Tibial artery (tissue), 4 donors: Measurements from ENCODE around the gene METTL8.

ENCODE experiments used
- DNase-seq, 2 donors: peaks; one replicate each; pipeline ENCODE4 v3.0.0-alpha.2; 2019
- H3K27ac ChIP-seq, 2 donors: fragments of 200-600 bp; sonication (generic) in 1 of 2; 1 replicate in 1 of 2; 2 replicates in 1 of 2; pipeline ENCODE4 v1.5.1; 2018 to 2019; ENCODE audit warnings: mild to moderate bottlenecking in 1 of 2
- H3K27me3 ChIP-seq, 2 donors: fragments of 200-600 bp; sonication (generic) in 1 of 2; one replicate each; pipeline versions ENCODE4 v1.5.1 to v1.6.0; 2016 to 2019
- H3K36me3 ChIP-seq, 3 donors: fragments of 200-600 bp; sonication (generic) in 2 of 3; one replicate each; pipeline ENCODE4 v1.5.1; 2016 to 2019; ENCODE audit warnings: mild to moderate bottlenecking in 2 of 3
- H3K4me1 ChIP-seq, 4 donors: fragments of 200-600 bp; sonication (generic) in 2 of 4; 1 replicate in 3 of 4; 2 replicates in 1 of 4; pipeline ENCODE4 v1.5.1; 2016 to 2019
- H3K4me3 ChIP-seq, 2 donors: fragments of 200-600 bp; sonication (generic) in 1 of 2; 1 replicate in 1 of 2; 2 replicates in 1 of 2; pipeline ENCODE4 v1.5.1; 2018 to 2019; ENCODE audit warnings: mild to moderate bottlenecking in 2 of 2
- H3K9me3 ChIP-seq, 3 donors: fragments of 200-600 bp; sonication (generic) in 1 of 3; one replicate each; pipeline ENCODE4 v1.5.1; 2016 to 2019
- intact Hi-C: fragments of 100-400 bp; cut with DNase I; formaldehyde crosslinking; loops from one replicate; pipeline ENCODE4 v1.15.0; 2023; ENCODE audit warnings: low total_unique reads
- TF ChIP-seq, protein P1 (sequence below), 2 experiments: fragments of 200-600 bp in 1 of 2; fragments of 450-650 bp in 1 of 2; IDR thresholded peaks; one replicate each; pipeline ENCODE4 v1.5.1; 2017 to 2019; ENCODE audit warnings: antibody characterized with exemption in 2 of 2, mild to moderate bottlenecking in 1 of 2, moderate library complexity in 1 of 2

METTL8 gene

DNA sequence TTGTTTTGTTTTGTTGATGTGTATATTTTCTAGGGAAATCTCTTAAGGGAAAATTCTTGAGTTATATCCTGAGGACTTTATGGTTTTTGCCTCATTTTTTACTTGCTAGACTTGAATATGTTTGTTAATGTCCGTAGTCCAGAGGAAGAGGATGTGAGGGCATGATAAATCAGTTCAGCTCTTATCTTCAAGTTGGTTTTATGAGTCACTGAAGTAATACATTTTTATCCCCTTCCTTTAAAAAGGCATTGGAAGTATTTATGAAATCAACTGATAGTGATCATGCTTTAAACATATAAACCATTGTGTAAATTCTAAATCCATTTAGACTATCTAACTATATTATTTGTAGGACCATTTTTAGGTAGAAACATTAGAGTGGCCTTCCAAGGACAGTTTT lies 44.6 kb upstream of the METTL8 start:
- intact Hi-C loops = no loop called here
- peaks cover 11 to 56% (median 30%) of the 10 kb centered on the region in 3 donors for H3K36me3 ChIP-seq
- no peaks in the 10 kb centered on the region for H3K9me3 ChIP-seq
- H3K27me3 ChIP-seq = no peaks in the 10 kb centered on the region
- no peak overlapping the region for H3K4me3 ChIP-seq
- no peak overlapping the region for H3K27ac ChIP-seq
- no peaks in the 10 kb centered on the region for H3K4me1 ChIP-seq
- no peak for DNase-seq
- TF ChIP-seq, protein P1, sequence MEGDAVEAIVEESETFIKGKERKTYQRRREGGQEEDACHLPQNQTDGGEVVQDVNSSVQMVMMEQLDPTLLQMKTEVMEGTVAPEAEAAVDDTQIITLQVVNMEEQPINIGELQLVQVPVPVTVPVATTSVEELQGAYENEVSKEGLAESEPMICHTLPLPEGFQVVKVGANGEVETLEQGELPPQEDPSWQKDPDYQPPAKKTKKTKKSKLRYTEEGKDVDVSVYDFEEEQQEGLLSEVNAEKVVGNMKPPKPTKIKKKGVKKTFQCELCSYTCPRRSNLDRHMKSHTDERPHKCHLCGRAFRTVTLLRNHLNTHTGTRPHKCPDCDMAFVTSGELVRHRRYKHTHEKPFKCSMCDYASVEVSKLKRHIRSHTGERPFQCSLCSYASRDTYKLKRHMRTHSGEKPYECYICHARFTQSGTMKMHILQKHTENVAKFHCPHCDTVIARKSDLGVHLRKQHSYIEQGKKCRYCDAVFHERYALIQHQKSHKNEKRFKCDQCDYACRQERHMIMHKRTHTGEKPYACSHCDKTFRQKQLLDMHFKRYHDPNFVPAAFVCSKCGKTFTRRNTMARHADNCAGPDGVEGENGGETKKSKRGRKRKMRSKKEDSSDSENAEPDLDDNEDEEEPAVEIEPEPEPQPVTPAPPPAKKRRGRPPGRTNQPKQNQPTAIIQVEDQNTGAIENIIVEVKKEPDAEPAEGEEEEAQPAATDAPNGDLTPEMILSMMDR (IDR thresholded peaks at IDR 0.05) = no peak

DNA sequence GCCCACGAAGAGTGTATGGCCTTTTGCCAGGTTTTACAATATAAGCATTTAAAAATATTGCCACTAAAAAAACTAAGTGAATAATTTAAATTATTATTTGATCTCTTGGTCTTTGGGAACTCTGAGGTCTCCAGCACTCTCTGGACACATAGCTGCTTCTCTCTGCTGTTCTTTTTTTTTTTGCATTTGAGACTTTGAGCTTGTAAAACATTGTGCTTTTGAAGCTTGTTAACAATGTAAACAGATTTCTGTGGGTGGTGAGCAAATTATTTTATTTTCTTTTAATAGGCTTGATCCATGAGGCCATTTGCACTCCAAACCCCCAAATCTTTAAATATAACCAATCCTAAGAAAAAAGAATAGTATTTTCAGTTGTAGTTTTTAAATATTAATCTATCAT lies 42.2 kb upstream of the METTL8 start:
- Histone ChIP-seq H3K36me3 (peaks cover 19 to 61% (median 45%) of the 10 kb centered on the region in 3 donors), H3K27ac (no peak overlapping the region), H3K4me3 (no peak overlapping the region), H3K4me1 (no peaks in the 10 kb centered on the region), H3K27me3 (no peaks in the 10 kb centered on the region), H3K9me3 (no peaks in the 10 kb centered on the region)
- DNase-seq = no peak
- TF ChIP-seq, protein P1 (IDR thresholded peaks at IDR 0.05) = no peak
- intact Hi-C loops = no loop called here

DNA sequence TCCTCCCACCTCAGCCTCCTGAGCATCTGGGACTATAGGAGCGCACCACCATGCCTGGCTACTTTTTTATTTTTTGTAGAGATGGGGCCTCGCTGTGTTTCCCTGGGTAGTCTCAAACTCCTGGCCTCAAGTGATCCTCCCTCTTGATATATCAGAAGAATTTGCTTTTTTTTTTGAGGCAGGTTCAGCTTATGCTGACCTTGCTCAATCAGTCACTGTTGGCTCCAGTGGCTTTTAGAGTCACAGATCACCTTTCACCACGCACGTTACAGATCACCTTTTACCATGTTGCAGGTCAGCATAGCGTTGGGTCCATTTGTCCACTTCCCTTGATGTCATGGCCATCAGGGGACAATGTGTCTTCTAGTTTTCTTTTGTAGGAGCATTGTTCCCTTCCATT lies 36.3 kb upstream of the METTL8 start:
- Histone ChIP-seq H3K27ac (no peak overlapping the region), H3K27me3 (no peaks in the 10 kb centered on the region), H3K4me1 (no peaks in the 10 kb centered on the region), H3K4me3 (no peak overlapping the region), H3K9me3 (no peaks in the 10 kb centered on the region), H3K36me3 (peaks cover 35 to 57% (median 55%) of the 10 kb centered on the region in 3 donors)
- intact Hi-C loops = no loop called here
- DNase-seq = no peak
- TF ChIP-seq, protein P1 (IDR thresholded peaks at IDR 0.05) = no peak

DNA sequence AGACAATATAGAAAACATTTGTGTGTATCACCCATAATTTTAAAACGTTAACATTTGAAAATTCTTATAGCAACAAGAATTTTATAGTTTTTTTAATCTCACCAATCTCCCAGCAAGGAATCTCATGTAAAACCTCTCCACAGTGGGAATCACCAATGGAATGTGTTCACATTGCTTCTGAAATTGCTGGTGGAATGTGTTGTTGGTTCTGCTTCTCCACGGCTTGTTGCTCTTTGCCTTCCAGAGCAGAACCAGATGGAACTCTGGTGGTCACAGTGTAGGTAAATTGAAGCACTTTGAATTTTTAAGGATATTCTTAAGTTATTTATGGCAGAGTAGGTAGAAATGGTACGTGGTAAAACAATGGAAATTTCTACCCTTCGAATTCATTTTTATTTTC lies 35.4 kb upstream of the METTL8 start:
- H3K4me1 ChIP-seq = no peaks in the 10 kb centered on the region
- intact Hi-C loops = no loop called here
- DNase-seq = no peak
- no peak overlapping the region for H3K27ac ChIP-seq
- H3K4me3 ChIP-seq = no peak overlapping the region
- TF ChIP-seq, protein P1 (IDR thresholded peaks at IDR 0.05) = no peak
- H3K9me3 ChIP-seq = no peaks in the 10 kb centered on the region
- peaks cover 35 to 49% (median 47%) of the 10 kb centered on the region in 3 donors for H3K36me3 ChIP-seq
- no peaks in the 10 kb centered on the region for H3K27me3 ChIP-seq

DNA sequence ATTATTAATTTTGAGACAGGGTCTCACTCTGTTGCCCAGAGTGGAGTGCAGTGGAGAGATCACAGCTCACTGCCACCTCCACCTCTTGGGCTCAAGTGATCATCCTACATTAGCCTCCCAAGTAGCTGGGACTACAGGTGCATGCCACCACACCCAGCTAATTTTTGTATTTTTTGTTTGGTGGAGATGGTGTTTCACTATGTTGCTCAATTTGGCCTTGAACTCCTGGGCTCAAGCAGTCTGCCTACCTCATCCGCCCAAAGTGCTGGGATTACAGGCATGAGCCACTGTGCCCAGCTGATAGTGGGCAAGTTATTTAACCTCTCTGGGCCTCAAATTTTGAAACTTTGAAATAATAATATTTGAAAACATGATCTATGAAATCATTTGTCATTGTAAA lies 26.7 kb upstream of the METTL8 start:
- intact Hi-C loops = no loop called here
- no peaks in the 10 kb centered on the region for H3K9me3 ChIP-seq
- no peak overlapping the region for H3K27ac ChIP-seq
- peaks cover 15 to 40% (median 34%) of the 10 kb centered on the region in 3 donors for H3K36me3 ChIP-seq
- DNase-seq = no peak
- H3K27me3 ChIP-seq = no peaks in the 10 kb centered on the region
- TF ChIP-seq, protein P1 (IDR thresholded peaks at IDR 0.05) = no peak
- no peak overlapping the region for H3K4me3 ChIP-seq
- no peaks in the 10 kb centered on the region for H3K4me1 ChIP-seq

DNA sequence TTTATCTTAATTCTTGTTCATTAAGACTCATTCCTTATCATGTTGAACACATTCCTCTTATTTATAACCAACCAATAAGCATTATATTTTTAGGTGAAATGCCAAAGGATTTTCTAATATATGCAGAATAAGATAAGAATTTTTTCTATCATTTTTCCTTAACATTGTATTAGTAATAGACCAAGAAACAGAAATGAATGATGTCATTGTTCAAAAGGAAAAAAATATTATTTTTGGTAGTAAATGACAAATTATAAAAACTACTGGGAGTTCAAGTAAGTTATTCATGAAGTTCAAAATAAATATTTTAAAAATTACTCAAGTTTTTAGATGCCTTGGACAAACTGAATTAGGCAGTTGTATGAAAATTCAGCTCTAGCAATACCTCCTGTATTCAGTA lies 25.7 kb upstream of the METTL8 start:
- H3K27me3 ChIP-seq = no peaks in the 10 kb centered on the region
- H3K4me3 ChIP-seq = no peak overlapping the region
- H3K9me3 ChIP-seq = no peaks in the 10 kb centered on the region
- TF ChIP-seq, protein P1 (IDR thresholded peaks at IDR 0.05) = no peak
- no peaks in the 10 kb centered on the region for H3K4me1 ChIP-seq
- DNase-seq = no peak
- H3K36me3 ChIP-seq = peaks cover 20 to 51% (median 42%) of the 10 kb centered on the region in 3 donors
- intact Hi-C loops = no loop called here
- H3K27ac ChIP-seq = no peak overlapping the region
